Glutamatergic neuron (in vitro differentiated cells): Measurements from ENCODE around the gene NR2E3. TPM values are rescaled to one million over a fixed set of nuclear protein-coding genes. Genes with fewer than 3 reads are reported as not detected.

Experiments
- DNase-seq: peaks from one replicate; pipeline ENCODE4 v3.0.0; 2022
- H3K27ac Mint-ChIP-seq: one replicate; pipeline ENCODE4 v1.8.0; 2020; ENCODE audit warnings: mild to moderate bottlenecking, mixed read lengths, inconsistent platforms; ENCODE audit not compliant: unreplicated experiment
- H3K27me3 Mint-ChIP-seq: one replicate; pipeline ENCODE4 v1.8.0; 2020; ENCODE audit warnings: mild to moderate bottlenecking, moderate library complexity, mixed read lengths, inconsistent platforms; ENCODE audit not compliant: unreplicated experiment
- H3K36me3 Mint-ChIP-seq: one replicate; pipeline ENCODE4 v1.8.0; 2020; ENCODE audit warnings: mild to moderate bottlenecking, mixed read lengths, inconsistent platforms; ENCODE audit not compliant: unreplicated experiment
- H3K4me1 Mint-ChIP-seq: one replicate; pipeline ENCODE4 v1.8.0; 2020; ENCODE audit warnings: mild to moderate bottlenecking, low read depth, mixed read lengths, inconsistent platforms; ENCODE audit not compliant: unreplicated experiment
- H3K4me3 Mint-ChIP-seq: one replicate; pipeline ENCODE4 v1.8.0; 2020; ENCODE audit warnings: mild to moderate bottlenecking, mixed read lengths, inconsistent platforms; ENCODE audit not compliant: unreplicated experiment
- H3K9me3 Mint-ChIP-seq: one replicate; pipeline ENCODE4 v1.8.0; 2020; ENCODE audit warnings: mild to moderate bottlenecking, moderate library complexity, mixed read lengths, inconsistent platforms; ENCODE audit not compliant: unreplicated experiment
- total RNA-seq: library from RNA; stranded (reverse); fragmentation: NEBNext Ultra II Directional; extraction: Animal tissue kit (Norgen Biotek cat#: 25700); gene quantifications from one replicate; pipeline ENCODE4 v1.2.1, GENCODE V29; 2021; ENCODE audit not compliant: unreplicated experiment
- TF ChIP-seq, protein P1 (sequence below): fragments of 200-600 bp; sonication (generic); IDR thresholded peaks from one replicate; pipeline ENCODE4 v1.5.0; 2021; ENCODE audit not compliant: partially characterized antibody, unreplicated experiment

Gene NR2E3
- total RNA-seq, 1 donor from 2014 or later = 0.69 TPM

- TF ChIP-seq, protein P1, sequence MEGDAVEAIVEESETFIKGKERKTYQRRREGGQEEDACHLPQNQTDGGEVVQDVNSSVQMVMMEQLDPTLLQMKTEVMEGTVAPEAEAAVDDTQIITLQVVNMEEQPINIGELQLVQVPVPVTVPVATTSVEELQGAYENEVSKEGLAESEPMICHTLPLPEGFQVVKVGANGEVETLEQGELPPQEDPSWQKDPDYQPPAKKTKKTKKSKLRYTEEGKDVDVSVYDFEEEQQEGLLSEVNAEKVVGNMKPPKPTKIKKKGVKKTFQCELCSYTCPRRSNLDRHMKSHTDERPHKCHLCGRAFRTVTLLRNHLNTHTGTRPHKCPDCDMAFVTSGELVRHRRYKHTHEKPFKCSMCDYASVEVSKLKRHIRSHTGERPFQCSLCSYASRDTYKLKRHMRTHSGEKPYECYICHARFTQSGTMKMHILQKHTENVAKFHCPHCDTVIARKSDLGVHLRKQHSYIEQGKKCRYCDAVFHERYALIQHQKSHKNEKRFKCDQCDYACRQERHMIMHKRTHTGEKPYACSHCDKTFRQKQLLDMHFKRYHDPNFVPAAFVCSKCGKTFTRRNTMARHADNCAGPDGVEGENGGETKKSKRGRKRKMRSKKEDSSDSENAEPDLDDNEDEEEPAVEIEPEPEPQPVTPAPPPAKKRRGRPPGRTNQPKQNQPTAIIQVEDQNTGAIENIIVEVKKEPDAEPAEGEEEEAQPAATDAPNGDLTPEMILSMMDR = no peak
- Mint-ChIP-seq H3K9me3 (peaks cover 5% of the 10 kb centered on the region), H3K36me3 (peaks cover 4% of the 10 kb centered on the region), H3K4me1 (peaks cover 32% of the 10 kb centered on the region), H3K27me3 (peaks cover 5% of the 10 kb centered on the region), H3K4me3 (peak overlapping the region; percentile 36), H3K27ac (peak overlapping the region; percentile 57)
- DNase-seq = no peak
Measured at GRCh38 chr15:71804695-71805470, 5.5 kb upstream of the NR2E3 start.

GRCh38 chr15:71806452-71806931 is 3.9 kb upstream of the NR2E3 start:
- TF ChIP-seq, protein P1 = no peak
- Mint-ChIP-seq H3K4me1 (peaks cover 27% of the 10 kb centered on the region), H3K9me3 (peaks cover 3% of the 10 kb centered on the region), H3K36me3 (no peaks in the 10 kb centered on the region), H3K4me3 (peak overlapping the region; percentile 49), H3K27me3 (peaks cover 3% of the 10 kb centered on the region), H3K27ac (peak overlapping the region; percentile 85)
- no peak for DNase-seq

GRCh38 chr15:71807125-71807629 is 3.2 kb upstream of the NR2E3 start:
- DNase-seq = peak; percentile 62
- peaks cover 27% of the 10 kb centered on the region for H3K4me1 Mint-ChIP-seq
- peaks cover 3% of the 10 kb centered on the region for H3K9me3 Mint-ChIP-seq
- TF ChIP-seq, protein P1 = no peak
- H3K36me3 Mint-ChIP-seq = no peaks in the 10 kb centered on the region
- H3K27ac Mint-ChIP-seq = peak overlapping the region; percentile 85
- peak overlapping the region; percentile 49 for H3K4me3 Mint-ChIP-seq
- peaks cover 3% of the 10 kb centered on the region for H3K27me3 Mint-ChIP-seq

DNA sequence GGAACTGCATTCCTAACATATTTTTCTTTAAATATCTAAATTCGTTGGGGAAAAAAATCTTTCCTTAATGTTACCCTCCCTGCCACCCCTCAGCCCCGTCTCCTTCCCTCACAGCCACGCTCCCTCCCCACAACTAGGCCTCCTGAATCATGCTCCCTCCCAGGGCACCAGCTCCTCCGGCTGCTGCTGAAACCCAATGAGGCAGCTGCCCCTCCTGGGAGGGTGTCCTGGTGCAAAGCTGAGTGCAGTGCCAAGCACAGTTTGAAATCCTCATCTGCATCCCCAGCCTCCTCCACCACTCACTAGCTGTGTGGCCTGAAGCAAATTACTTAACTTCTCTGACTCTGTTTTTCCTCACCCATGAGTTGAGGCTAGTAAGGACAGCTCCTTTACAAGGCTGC is 2.7 kb upstream of the NR2E3 start:
- DNase-seq = no peak
- Mint-ChIP-seq H3K27me3 (peaks cover 3% of the 10 kb centered on the region), H3K4me1 (peaks cover 27% of the 10 kb centered on the region), H3K27ac (peak overlapping the region; percentile 82), H3K36me3 (no peaks in the 10 kb centered on the region), H3K4me3 (peak overlapping the region; percentile 55), H3K9me3 (peaks cover 6% of the 10 kb centered on the region)
- TF ChIP-seq, protein P1 = no peak
